Activated naive CD8-positive, alpha-beta T cell treated with anti-CD3 and anti-CD28 coated beads, Interleukin-2, amount 50 U/mL, for 24 hours (primary cell): ENCODE data around the gene GHR.

Experiments used
- ATAC-seq: fragments of 150-1000 bp; cut with Tn5 transposase; one replicate; pipeline ENCODE4 v1.10.0; 2021
- DNase-seq: peaks from one replicate; pipeline ENCODE4 v3.0.0; 2021
- H3K27ac Mint-ChIP-seq: one replicate; pipeline ENCODE4 v1.8.0; 2021; ENCODE audit warnings: mild to moderate bottlenecking, mixed read lengths
- H3K27me3 Mint-ChIP-seq: one replicate; pipeline ENCODE4 v1.8.0; 2021; ENCODE audit warnings: mixed read lengths
- H3K36me3 Mint-ChIP-seq: one replicate; pipeline ENCODE4 v1.8.0; 2021; ENCODE audit warnings: low read depth, mixed read lengths
- H3K4me1 Mint-ChIP-seq: one replicate; pipeline ENCODE4 v1.8.0; 2021; ENCODE audit warnings: mixed read lengths
- H3K4me3 Mint-ChIP-seq: one replicate; pipeline ENCODE4 v1.8.0; 2021; ENCODE audit warnings: mild to moderate bottlenecking, moderate library complexity, mixed read lengths
- H3K9me3 Mint-ChIP-seq: one replicate; pipeline ENCODE4 v1.8.0; 2021; ENCODE audit warnings: mixed read lengths

Gene GHR

GRCh38 chr5:42767491-42768105 lies 344.4 kb downstream of the GHR start:
- ATAC-seq, result no peak
- peaks cover 2% of the 10 kb centered on the region for H3K36me3 Mint-ChIP-seq
- H3K4me1 Mint-ChIP-seq, result no peaks in the 10 kb centered on the region
- no peak overlapping the region for H3K27ac Mint-ChIP-seq
- H3K9me3 Mint-ChIP-seq, result no peaks in the 10 kb centered on the region
- H3K4me3 Mint-ChIP-seq, result no peak overlapping the region
- peaks cover 6% of the 10 kb centered on the region for H3K27me3 Mint-ChIP-seq
- no peak for DNase-seq

- no peak overlapping the region for H3K4me3 Mint-ChIP-seq
- no peaks in the 10 kb centered on the region for H3K4me1 Mint-ChIP-seq
- H3K36me3 Mint-ChIP-seq, result peaks cover 2% of the 10 kb centered on the region
- ATAC-seq (no peak), DNase-seq (no peak)
- peaks cover 8% of the 10 kb centered on the region for H3K27me3 Mint-ChIP-seq
- H3K9me3 Mint-ChIP-seq, result no peaks in the 10 kb centered on the region
- no peak overlapping the region for H3K27ac Mint-ChIP-seq
Observed at GRCh38 chr5:42768106-42768504, 344.9 kb downstream of the GHR start.

GRCh38 chr5:42770003-42770402 lies 346.8 kb downstream of the GHR start:
- no peak for DNase-seq
- Mint-ChIP-seq H3K4me1 (no peaks in the 10 kb centered on the region), H3K27me3 (peaks cover 7% of the 10 kb centered on the region), H3K36me3 (peaks cover 2% of the 10 kb centered on the region), H3K9me3 (no peaks in the 10 kb centered on the region), H3K4me3 (no peak overlapping the region), H3K27ac (no peak overlapping the region)
- no peak for ATAC-seq
